Stimulated activated CD8-positive, alpha-beta memory T cell treated with anti-CD3 and anti-CD28 coated beads, Interleukin-7, amount 100 ng/mL, for 48 hours (primary cell): ENCODE data around the gene TRIM64C.
"Not testable (repeated sequence)": the region's sequence is repeated elsewhere in the genome, so short reads cannot be mapped to it uniquely, and the experiment has no call there.

Experiments
- DNase-seq, 2 donors: peaks; one replicate each; pipeline ENCODE4 v3.0.0-alpha.2; 2020; ENCODE audit warnings: low read depth in 1 of 2; ENCODE audit errors: extremely low read depth in 1 of 2

Gene TRIM64C

DNA sequence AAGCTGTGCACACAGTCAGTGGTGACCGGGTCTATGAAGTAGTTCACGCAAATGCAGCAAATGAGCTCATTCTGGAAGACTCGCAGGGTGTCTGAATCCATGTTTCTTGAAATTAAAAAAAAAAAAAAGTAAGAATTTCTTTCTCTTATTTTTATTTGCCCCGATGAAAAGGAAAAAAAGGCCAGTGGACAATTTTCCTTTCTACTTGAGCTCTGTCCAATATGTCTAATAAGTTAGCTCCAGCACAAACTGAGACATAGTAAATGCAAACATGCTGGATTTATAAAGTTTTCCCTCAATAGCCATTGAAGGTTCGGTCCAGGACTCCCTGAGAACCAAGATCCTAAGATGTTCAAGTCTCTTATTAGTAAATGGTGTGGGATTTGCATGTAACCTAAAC lies at the start of gene TRIM64C:
Gene TRIM64C, minus strand, starts transcription at position 101 of the 400 bp plus-strand sequence. Its CDS starts 0 bp downstream, at position 101.
- not testable (repeated sequence) for DNase-seq

- not testable (repeated sequence) for DNase-seq
Observed at GRCh38 chr11:49102356-49102755, 43.4 kb upstream of the TRIM64C start.

- not testable (repeated sequence) for DNase-seq
Observed at GRCh38 chr11:49069897-49070296, 11.0 kb upstream of the TRIM64C start.

GRCh38 chr11:49049821-49050220 lies 9.1 kb downstream of the TRIM64C start:
- not testable (repeated sequence) for DNase-seq

DNA sequence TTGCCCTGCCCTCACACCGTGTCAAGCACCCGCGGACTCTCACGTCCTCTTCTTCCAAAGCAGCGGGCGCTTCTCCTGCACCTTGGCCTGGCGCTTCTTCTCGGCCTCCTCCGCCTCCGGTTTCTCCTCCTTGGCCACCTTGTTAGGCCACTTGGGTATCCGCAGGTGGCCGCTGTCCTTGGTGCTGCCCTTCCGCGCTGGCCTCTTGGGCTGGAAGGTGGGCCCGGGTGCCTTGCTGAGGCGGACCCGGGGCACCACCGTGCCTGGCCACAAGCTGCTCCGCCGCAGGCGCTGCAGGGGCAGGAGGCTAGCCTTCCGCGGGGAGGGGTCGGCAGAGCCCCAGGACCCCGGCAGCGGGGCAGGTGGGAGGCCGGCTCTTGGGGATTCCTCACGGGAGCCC lies 10.7 kb downstream of the TRIM64C start:
- DNase-seq: not testable (repeated sequence)

DNA sequence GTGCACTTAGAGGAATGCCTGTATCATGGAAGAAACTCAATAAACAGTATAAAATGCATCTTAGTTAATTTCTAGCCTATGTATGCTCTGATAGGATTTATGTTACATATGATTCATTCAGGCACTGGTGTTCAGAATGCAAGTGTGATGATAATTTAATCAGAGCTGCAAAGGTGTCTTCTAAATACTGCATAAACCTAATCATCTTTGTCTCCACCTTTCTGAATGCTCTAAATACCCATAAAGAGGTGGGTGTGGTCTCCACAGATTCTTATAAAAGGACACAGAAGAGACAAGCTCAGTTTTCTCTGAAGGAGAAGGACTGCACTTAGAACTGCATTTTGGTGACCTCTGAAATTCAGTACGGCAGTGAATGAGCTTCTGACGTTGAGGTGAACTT lies 30.4 kb downstream of the TRIM64C start, which contains the start of gene TRIM49B:
Gene TRIM49B, plus strand, starts transcription at position 301 of the 400 bp plus-strand sequence. CDS start 2,777 bp downstream, outside the sequence.
- DNase-seq: not testable (repeated sequence)
